Glutamatergic neuron (in vitro differentiated cells): Measurements from ENCODE around the gene CD14. TPM values are rescaled to one million over a fixed set of nuclear protein-coding genes. Genes with fewer than 3 reads are reported as not detected.
"Not testable (repeated sequence)": the region's sequence is repeated elsewhere in the genome, so short reads cannot be mapped to it uniquely, and the experiment has no call there.

Experiments
- DNase-seq: peaks from one replicate; pipeline ENCODE4 v3.0.0; 2022
- H3K27ac Mint-ChIP-seq: one replicate; pipeline ENCODE4 v1.8.0; 2020; ENCODE audit warnings: mild to moderate bottlenecking, mixed read lengths, inconsistent platforms; ENCODE audit not compliant: unreplicated experiment
- H3K27me3 Mint-ChIP-seq: one replicate; pipeline ENCODE4 v1.8.0; 2020; ENCODE audit warnings: mild to moderate bottlenecking, moderate library complexity, mixed read lengths, inconsistent platforms; ENCODE audit not compliant: unreplicated experiment
- H3K36me3 Mint-ChIP-seq: one replicate; pipeline ENCODE4 v1.8.0; 2020; ENCODE audit warnings: mild to moderate bottlenecking, mixed read lengths, inconsistent platforms; ENCODE audit not compliant: unreplicated experiment
- H3K4me1 Mint-ChIP-seq: one replicate; pipeline ENCODE4 v1.8.0; 2020; ENCODE audit warnings: mild to moderate bottlenecking, low read depth, mixed read lengths, inconsistent platforms; ENCODE audit not compliant: unreplicated experiment
- H3K4me3 Mint-ChIP-seq: one replicate; pipeline ENCODE4 v1.8.0; 2020; ENCODE audit warnings: mild to moderate bottlenecking, mixed read lengths, inconsistent platforms; ENCODE audit not compliant: unreplicated experiment
- H3K9me3 Mint-ChIP-seq: one replicate; pipeline ENCODE4 v1.8.0; 2020; ENCODE audit warnings: mild to moderate bottlenecking, moderate library complexity, mixed read lengths, inconsistent platforms; ENCODE audit not compliant: unreplicated experiment
- total RNA-seq: library from RNA; stranded (reverse); fragmentation: NEBNext Ultra II Directional; extraction: Animal tissue kit (Norgen Biotek cat#: 25700); gene quantifications from one replicate; pipeline ENCODE4 v1.2.1, GENCODE V29; 2021; ENCODE audit not compliant: unreplicated experiment
- TF ChIP-seq, protein P1 (sequence below): fragments of 200-600 bp; sonication (generic); IDR thresholded peaks from one replicate; pipeline ENCODE4 v1.5.0; 2021; ENCODE audit not compliant: partially characterized antibody, unreplicated experiment

The CD14 gene
- total RNA-seq, 1 donor from 2014 or later: 0.64 TPM

DNA sequence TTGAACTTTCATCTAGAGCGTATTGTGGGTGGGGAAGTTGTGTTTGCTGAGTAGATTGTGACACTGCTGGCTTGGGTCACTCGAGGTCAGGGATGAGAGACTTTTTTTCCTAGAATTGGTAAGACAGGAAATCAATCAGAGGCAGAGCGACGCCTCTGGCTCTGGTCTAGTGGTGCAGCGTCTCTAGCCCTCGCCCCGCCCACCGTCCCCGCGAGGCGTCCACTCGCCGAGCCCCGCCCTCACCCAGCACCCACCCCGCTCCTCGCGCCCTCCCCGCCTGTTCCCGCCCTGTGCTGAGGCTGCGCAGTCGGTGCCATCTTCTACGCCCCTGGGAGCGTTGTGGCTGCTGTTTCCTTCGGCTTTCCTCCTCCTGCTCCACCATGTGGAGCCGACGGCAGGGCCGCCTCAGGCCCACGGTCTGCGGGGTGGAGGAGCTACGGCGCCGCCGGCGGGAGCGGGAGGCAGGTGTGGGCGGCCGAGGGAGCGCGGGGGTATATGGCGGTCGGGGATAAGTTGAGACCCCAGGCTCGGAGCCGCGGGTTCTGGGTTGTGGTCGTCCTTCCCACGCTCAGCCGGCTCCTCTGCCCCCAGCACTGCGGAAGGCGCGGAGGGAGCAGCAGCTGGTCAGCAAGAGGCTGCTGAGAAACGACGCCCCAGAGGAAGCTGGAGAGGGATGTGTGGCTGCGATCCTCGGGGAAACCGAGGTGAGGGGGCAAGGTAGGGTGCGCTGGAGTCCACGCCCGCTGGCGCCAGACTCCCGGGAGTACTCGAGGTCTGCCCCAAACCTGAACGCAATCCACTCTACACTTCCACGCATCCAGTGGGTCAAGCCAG lies 6.4 kb upstream of the CD14 start, which contains the start of gene TMCO6:
TMCO6 (plus strand) TSS at position 304 of the 834 bp plus-strand sequence; CDS start at position 381, 77 bp downstream.
- peak within 1 kb of the TSS; percentile 93 for H3K4me3 Mint-ChIP-seq
- TF ChIP-seq, protein P1, sequence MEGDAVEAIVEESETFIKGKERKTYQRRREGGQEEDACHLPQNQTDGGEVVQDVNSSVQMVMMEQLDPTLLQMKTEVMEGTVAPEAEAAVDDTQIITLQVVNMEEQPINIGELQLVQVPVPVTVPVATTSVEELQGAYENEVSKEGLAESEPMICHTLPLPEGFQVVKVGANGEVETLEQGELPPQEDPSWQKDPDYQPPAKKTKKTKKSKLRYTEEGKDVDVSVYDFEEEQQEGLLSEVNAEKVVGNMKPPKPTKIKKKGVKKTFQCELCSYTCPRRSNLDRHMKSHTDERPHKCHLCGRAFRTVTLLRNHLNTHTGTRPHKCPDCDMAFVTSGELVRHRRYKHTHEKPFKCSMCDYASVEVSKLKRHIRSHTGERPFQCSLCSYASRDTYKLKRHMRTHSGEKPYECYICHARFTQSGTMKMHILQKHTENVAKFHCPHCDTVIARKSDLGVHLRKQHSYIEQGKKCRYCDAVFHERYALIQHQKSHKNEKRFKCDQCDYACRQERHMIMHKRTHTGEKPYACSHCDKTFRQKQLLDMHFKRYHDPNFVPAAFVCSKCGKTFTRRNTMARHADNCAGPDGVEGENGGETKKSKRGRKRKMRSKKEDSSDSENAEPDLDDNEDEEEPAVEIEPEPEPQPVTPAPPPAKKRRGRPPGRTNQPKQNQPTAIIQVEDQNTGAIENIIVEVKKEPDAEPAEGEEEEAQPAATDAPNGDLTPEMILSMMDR: peak; percentile 33
- DNase-seq: peak; percentile 99
- no peaks in the 10 kb centered on the region for H3K36me3 Mint-ChIP-seq
- H3K9me3 Mint-ChIP-seq: peaks cover 7% of the 10 kb centered on the region
- H3K4me1 Mint-ChIP-seq: peaks cover 7% of the 10 kb centered on the region
- H3K27me3 Mint-ChIP-seq: peaks cover 17% of the 10 kb centered on the region
- peak within 1 kb of the TSS; percentile 95 for H3K27ac Mint-ChIP-seq

DNA sequence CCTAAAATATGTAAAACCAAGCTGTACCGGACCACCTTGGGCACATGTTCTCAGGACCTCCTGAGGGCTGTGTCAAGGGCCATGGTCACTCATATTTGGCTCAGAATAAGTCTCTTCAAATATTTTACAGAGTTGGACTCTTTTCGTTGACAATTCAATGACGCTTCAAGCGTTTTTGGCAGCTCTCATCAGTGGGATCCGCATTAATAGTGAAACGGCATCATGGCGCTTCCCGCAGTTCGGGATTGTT lies 5.8 kb upstream of the CD14 start:
- H3K27me3 Mint-ChIP-seq: peaks cover 18% of the 10 kb centered on the region
- not testable (repeated sequence) for H3K4me1 Mint-ChIP-seq, H3K36me3 Mint-ChIP-seq, H3K9me3 Mint-ChIP-seq, DNase-seq
- peak overlapping the region; percentile 6 for H3K27ac Mint-ChIP-seq
- H3K4me3 Mint-ChIP-seq: peak overlapping the region; percentile 78

DNA sequence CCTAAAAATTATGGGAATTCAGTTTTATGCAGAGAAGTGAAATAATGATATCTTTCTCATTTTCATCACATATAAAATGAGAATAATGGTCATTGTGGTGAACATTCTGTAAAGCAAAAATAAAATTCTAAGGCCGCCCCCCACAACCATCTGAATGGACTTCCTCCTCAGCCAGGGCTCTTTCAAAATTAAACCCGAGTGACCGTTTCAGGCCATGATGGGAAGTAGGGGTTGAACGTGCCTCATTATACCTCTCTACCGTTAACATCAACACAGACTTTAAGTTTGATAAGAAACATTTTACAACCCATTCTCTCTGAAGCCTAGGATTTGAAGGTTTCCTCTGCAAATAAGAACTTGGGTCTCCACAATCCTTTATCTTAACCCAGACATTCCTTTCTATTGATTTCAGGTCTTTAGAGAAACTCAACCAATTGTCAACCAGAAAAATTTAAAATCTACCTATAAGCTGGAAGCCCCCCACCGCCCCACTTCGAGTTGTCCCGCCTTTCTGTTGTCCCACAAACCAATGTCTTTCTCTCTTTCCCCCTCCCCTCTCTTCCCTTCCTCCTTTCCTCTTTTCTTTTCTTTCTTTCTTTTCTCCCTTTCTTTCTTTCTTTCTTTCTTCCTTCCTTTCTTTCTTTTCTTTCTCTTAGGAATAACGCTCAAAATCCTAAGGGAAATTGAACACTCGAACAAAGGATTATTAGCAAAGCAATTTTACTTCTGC lies 4.6 kb upstream of the CD14 start:
- Mint-ChIP-seq H3K27me3 (peaks cover 21% of the 10 kb centered on the region), H3K36me3 (peaks cover 3% of the 10 kb centered on the region), H3K4me1 (peaks cover 7% of the 10 kb centered on the region), H3K27ac (no peak overlapping the region), H3K9me3 (peaks cover 9% of the 10 kb centered on the region), H3K4me3 (no peak overlapping the region)
- TF ChIP-seq, protein P1: no peak
- DNase-seq: no peak

DNA sequence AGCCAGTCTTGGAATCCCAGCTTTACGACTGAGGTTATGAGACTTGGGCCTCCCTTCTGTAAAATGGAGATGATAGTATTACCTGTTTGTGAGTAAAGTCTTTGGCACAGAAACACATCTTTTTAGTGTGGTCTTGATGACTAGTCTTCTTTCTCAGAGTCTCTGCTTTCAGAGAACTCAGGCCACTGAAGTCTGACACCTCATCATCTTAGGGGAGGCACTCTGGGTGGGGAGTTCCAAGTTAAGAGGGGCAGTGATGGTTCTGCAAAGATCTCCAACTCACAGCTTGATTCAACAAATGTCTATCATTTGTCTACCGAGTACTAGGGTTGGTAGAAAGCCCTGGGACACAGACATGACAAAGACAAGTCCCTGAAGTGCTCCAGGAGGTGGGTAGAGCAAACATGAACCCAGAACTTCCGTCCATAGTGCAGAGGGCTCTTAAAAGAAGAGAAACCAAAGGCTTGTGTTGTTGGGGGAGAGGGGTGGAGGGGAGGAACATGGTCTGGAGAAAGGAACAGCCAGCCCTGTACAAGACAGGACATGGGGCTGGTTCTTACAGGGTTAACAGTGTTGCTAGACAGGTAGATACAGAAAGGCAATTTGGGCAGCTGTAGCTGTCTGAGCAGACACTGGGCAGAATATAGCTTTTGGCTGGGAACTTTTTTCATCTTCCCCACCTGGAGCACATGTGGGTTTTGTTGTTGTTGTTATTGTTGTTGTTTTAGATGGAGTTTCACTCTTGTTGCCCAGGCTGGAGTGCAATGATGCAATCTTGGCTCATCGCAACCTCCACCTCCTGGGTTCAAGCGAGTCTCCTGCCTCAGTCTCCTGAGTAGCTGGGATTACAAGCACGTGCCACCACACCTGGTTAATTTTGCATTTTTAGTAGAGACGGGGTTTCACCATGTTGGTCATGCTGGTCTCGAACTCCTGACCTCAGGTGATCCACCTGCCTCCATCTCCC lies 2.6 kb upstream of the CD14 start:
- Mint-ChIP-seq H3K36me3 (peaks cover 7% of the 10 kb centered on the region), H3K4me1 (peaks cover 7% of the 10 kb centered on the region), H3K27me3 (peaks cover 23% of the 10 kb centered on the region), H3K4me3 (no peak overlapping the region), H3K27ac (no peak overlapping the region), H3K9me3 (peaks cover 11% of the 10 kb centered on the region)
- TF ChIP-seq, protein P1: no peak
- DNase-seq: no peak

DNA sequence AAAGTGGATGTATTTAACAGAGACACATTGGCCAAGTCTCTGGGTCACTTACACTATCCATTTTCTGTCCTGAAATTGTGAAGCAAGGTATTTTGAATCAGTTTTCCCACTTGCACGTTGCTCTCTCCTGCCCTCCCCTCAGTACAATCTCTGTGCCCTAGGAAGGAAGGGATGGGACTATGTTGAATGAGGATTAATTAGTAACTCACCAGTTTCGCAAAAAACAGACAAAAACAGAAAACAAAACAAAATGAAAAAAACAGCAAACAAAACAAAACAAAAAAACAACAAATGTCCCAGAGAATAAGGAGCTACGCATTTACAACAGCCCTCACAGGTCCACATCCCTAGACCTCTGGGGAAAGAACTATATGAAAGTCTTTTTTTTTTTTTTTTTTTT lies 1.1 kb upstream of the CD14 start:
- no peak overlapping the region for H3K4me3 Mint-ChIP-seq
- DNase-seq: no peak
- peaks cover 3% of the 10 kb centered on the region for H3K4me1 Mint-ChIP-seq
- TF ChIP-seq, protein P1: no peak
- peaks cover 7% of the 10 kb centered on the region for H3K9me3 Mint-ChIP-seq
- peaks cover 17% of the 10 kb centered on the region for H3K27me3 Mint-ChIP-seq
- H3K36me3 Mint-ChIP-seq: peaks cover 7% of the 10 kb centered on the region
- no peak overlapping the region for H3K27ac Mint-ChIP-seq
